ACC112 (cell line): Measurements from ENCODE around the gene SLC4A11.

Source experiments
- H2AFZ ChIP-seq: fragments of 200-600 bp; sonication (generic); one replicate; pipeline ENCODE4 v1.6.0; 2017; ENCODE audit warnings: antibody characterized with exemption, low read length; ENCODE audit not compliant: unreplicated experiment
- H3K27ac ChIP-seq: fragments of 200-600 bp; sonication (generic); 2 replicates; pipeline ENCODE4 v1.5.1; 2014; ENCODE audit warnings: low read depth, mild to moderate bottlenecking, antibody characterized with exemption, low read length, moderate library complexity
- H3K27me3 ChIP-seq: fragments of 200-600 bp; sonication (generic); 2 replicates; pipeline ENCODE4 v1.6.1; 2014; ENCODE audit warnings: mild to moderate bottlenecking, antibody characterized with exemption, low read length, moderate library complexity, mixed read lengths; ENCODE audit not compliant: insufficient read depth
- H3K36me3 ChIP-seq: fragments of 200-600 bp; sonication (generic); 2 replicates; pipeline ENCODE4 v1.6.1; 2016; ENCODE audit warnings: mild to moderate bottlenecking, antibody characterized with exemption, low read length, moderate library complexity, mixed read lengths; ENCODE audit not compliant: insufficient read depth
- H3K4me1 ChIP-seq: fragments of 200-600 bp; sonication (generic); one replicate; pipeline ENCODE4 v1.6.1; 2016; ENCODE audit warnings: low read length, mixed read lengths; ENCODE audit not compliant: insufficient read depth, unreplicated experiment, control insufficient read depth
- H3K4me3 ChIP-seq: fragments of 200-600 bp; sonication (generic); 2 replicates; pipeline ENCODE4 v1.5.1; 2014; ENCODE audit warnings: mild to moderate bottlenecking, low read depth, low read length
- H3K79me2 ChIP-seq: fragments of 200-600 bp; sonication (generic); one replicate; pipeline ENCODE4 v1.6.0; 2016; ENCODE audit warnings: low read length; ENCODE audit not compliant: control insufficient read depth, unreplicated experiment, insufficient read depth

Gene SLC4A11

DNA sequence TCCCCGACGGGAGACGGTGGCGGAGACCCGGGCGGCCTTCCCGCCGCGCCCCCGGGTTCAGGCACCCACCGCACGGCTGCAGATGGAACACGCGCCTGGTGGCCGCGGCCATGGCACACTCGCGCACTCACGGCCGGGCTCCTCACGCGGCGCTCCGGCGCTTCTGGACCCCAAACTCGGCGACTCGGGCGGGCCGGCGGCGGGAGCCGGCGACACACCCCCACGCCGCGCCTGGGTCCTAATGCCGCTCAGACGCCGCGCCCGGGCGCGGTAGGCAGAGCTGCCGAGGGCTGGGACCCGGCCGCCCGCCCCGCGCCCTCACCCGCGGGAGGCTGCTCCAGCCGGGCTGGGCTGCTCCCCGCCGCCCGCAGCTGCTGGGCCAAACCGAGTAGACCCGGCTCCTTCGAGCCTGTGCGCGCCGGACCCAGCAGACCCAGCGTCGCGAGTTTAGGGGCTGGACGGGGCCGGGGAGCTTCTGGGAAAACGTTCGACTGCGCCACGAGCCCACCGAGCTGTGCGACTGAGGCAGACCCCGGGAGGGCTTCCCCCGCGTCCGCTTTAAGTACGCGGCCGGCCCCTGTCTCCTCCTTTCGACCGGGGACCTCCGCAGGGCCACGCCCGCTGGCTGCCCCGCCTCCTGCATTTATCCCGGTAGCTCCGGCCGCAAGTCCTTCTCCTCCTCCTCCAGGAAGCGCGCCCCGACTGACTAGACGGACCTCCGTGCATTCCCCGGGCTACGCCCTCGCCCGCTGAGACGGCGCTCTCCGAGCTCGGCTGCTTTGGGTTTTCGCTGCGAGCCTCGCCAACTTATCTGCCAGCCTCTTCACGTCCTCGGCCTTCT is at the start of gene SLC4A11:
Gene SLC4A11, minus strand, starts transcription at position 165 of the 841 bp plus-strand sequence. Its CDS starts 53 bp downstream, at position 112.
- Histone ChIP-seq H2AFZ (peak within 1 kb of the TSS; percentile 69), H3K27ac (no peak within 1 kb of the TSS), H3K79me2 (no peaks in the 10 kb centered on the region), H3K27me3 (peaks cover 48% of the 10 kb centered on the region), H3K36me3 (no peaks in the 10 kb centered on the region), H3K4me1 (no peaks in the 10 kb centered on the region), H3K4me3 (peak within 1 kb of the TSS; percentile 73)

DNA sequence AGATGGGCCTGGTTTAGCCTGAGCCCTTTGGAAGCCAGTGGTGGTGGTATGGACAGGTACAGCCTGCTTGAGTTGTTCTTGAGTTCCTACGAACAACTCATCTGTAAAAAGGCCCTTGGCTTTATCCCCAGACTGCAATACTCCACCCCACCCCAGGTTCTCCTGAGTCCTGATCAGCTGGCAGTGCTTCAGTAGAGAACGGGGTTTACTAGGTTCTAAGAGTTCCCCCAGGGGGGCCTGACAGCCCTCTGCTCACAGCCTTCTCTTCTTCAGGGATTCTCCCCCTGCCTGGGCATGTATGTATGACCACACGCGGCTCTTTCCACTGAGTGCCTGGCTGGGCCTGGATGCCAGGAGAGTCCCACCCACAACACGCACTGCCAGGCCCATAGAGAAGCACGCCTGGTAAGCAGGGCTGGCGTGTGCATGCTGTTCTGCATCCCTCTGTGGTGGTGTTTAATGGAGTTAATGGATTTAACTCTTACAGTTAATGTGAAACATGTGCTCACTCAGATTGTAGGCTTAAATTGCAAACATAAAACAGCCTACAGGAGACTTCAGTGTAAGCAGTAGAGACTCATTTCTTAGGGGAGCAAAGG is 44.3 kb upstream of the SLC4A11 start:
- no peak overlapping the region for H2AFZ ChIP-seq
- no peaks in the 10 kb centered on the region for H3K4me1 ChIP-seq
- no peak overlapping the region for H3K27ac ChIP-seq
- no peak overlapping the region for H3K4me3 ChIP-seq
- no peaks in the 10 kb centered on the region for H3K79me2 ChIP-seq
- peaks cover 9% of the 10 kb centered on the region; the same call in 1 of the 2 replicates for H3K36me3 ChIP-seq
- no peaks in the 10 kb centered on the region for H3K27me3 ChIP-seq

GRCh38 chr20:3282271-3283221 is 43.6 kb upstream of the SLC4A11 start:
- no peaks in the 10 kb centered on the region for H3K4me1 ChIP-seq
- H3K36me3 ChIP-seq: peaks cover 6% of the 10 kb centered on the region; the same call in 1 of the 2 replicates
- H3K27ac ChIP-seq: no peak overlapping the region
- no peaks in the 10 kb centered on the region for H3K27me3 ChIP-seq
- H3K4me3 ChIP-seq: no peak overlapping the region
- H3K79me2 ChIP-seq: no peaks in the 10 kb centered on the region
- H2AFZ ChIP-seq: no peak overlapping the region

DNA sequence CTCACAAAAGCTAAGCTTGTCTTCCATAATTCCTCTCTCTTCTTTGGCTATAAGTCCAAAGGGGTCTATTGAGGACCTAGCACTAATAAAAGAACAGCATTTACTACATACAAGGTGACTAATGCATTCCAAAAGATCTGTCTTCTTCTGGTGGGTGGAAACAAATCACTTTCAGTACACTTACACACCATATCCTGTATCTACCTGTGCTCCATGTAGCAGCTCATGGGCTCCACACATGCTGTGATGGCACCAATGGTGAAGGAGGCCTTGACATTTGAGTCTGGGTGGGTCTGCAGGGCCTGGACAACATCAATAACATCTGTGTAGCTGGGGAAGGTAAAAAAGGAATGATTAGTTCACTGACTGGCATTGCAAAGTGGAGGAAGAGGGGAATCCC is 42.4 kb upstream of the SLC4A11 start:
- Histone ChIP-seq H3K79me2 (no peaks in the 10 kb centered on the region), H3K27ac (no peak overlapping the region), H3K36me3 (peaks cover 2% of the 10 kb centered on the region; the same call in 1 of the 2 replicates), H3K4me3 (no peak overlapping the region), H3K27me3 (no peaks in the 10 kb centered on the region), H3K4me1 (no peaks in the 10 kb centered on the region), H2AFZ (no peak overlapping the region)

DNA sequence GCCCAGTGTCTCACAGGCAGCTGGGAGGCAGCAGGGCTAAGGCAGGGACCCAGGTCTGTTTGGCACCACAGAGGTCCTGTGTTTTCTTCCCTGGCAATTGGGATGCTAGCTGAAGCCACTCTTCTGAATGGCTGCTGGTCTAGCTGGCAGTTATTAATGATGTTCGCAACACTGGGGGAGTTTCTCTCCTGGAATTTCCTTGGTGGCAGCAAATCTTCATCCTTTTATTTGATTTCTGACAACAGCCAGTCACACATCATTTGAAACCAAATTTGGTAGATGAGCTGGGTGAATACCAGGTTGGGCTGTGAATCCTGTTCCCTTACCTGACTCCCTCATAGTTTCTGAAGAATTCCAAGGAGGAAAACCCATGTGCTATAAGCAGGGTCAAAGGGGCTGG is 40.8 kb upstream of the SLC4A11 start:
- no peak overlapping the region for H3K27ac ChIP-seq
- H3K27me3 ChIP-seq: no peaks in the 10 kb centered on the region
- no peak overlapping the region for H2AFZ ChIP-seq
- H3K4me3 ChIP-seq: no peak overlapping the region
- H3K36me3 ChIP-seq: peaks cover 2% of the 10 kb centered on the region; the same call in 1 of the 2 replicates
- H3K4me1 ChIP-seq: peaks cover 2% of the 10 kb centered on the region
- no peaks in the 10 kb centered on the region for H3K79me2 ChIP-seq

DNA sequence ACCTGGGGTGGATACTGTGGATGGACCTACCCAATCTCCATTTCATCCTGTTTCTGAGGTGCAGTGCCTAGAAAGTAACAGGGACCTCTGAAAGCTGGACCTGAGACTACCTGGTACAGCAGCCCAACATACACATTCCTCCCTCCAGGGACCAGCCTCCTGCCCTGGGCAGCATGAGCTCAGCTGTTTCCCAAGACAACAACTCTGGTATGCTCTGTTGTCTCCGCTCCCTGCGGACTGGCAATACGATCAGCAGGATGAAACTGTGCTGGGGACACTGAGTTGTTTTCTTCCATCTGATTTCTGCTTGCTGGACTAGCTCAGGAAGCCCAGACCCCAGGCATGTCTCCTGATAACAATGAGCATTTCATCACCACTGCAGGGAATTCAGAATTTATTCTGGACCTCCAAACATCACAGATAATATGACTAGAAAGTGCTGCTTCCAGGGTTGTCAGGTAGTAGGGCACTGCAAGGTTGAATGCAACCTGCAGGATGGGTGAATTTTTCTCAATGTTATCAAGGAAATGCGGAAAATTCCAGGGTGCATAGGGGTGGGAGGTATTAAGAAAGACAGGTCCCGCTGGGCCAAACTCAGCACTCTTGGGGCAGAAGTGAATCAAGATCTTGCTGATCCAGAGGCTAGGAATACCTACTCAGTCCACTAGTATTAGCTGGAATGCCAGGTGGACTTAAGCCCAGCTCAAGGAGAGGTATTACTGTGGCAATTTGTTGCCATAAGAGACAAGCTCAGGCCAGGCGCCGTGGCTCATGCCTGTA is 38.9 kb upstream of the SLC4A11 start:
- Histone ChIP-seq H3K27me3 (no peaks in the 10 kb centered on the region), H3K79me2 (no peaks in the 10 kb centered on the region), H3K4me1 (peaks cover 2% of the 10 kb centered on the region), H2AFZ (no peak overlapping the region), H3K4me3 (no peak overlapping the region), H3K36me3 (peaks cover 2% of the 10 kb centered on the region; the same call in 1 of the 2 replicates), H3K27ac (no peak overlapping the region)

DNA sequence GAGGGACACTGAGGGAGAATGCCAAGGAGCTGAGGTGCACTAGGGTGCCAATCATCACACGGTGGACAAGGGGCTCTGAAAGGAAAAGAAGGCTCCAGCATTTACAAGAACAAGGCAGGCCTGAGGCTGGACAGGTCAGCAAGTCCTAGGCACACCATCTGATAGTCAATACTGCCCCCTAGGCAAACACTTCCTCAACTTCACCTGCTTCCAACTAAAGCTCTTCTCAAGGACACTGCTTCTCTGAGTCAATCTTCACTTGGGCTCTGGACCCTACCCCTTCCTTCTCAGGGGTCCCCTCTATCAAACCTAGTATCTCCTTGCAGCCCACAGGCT is 37.7 kb upstream of the SLC4A11 start:
- Histone ChIP-seq H3K79me2 (no peaks in the 10 kb centered on the region), H3K36me3 (peaks cover 2% of the 10 kb centered on the region; the same call in 1 of the 2 replicates), H3K4me1 (peaks cover 2% of the 10 kb centered on the region), H2AFZ (no peak overlapping the region), H3K4me3 (no peak overlapping the region), H3K27ac (no peak overlapping the region), H3K27me3 (no peaks in the 10 kb centered on the region)

- no peak overlapping the region for H3K27ac ChIP-seq
- H3K79me2 ChIP-seq: no peaks in the 10 kb centered on the region
- H3K36me3 ChIP-seq: peaks cover 2% of the 10 kb centered on the region; the same call in 1 of the 2 replicates
- no peaks in the 10 kb centered on the region for H3K27me3 ChIP-seq
- H3K4me3 ChIP-seq: no peak overlapping the region
- no peak overlapping the region for H2AFZ ChIP-seq
- peaks cover 2% of the 10 kb centered on the region for H3K4me1 ChIP-seq
Observed at GRCh38 chr20:3275966-3276679, 37.1 kb upstream of the SLC4A11 start.

DNA sequence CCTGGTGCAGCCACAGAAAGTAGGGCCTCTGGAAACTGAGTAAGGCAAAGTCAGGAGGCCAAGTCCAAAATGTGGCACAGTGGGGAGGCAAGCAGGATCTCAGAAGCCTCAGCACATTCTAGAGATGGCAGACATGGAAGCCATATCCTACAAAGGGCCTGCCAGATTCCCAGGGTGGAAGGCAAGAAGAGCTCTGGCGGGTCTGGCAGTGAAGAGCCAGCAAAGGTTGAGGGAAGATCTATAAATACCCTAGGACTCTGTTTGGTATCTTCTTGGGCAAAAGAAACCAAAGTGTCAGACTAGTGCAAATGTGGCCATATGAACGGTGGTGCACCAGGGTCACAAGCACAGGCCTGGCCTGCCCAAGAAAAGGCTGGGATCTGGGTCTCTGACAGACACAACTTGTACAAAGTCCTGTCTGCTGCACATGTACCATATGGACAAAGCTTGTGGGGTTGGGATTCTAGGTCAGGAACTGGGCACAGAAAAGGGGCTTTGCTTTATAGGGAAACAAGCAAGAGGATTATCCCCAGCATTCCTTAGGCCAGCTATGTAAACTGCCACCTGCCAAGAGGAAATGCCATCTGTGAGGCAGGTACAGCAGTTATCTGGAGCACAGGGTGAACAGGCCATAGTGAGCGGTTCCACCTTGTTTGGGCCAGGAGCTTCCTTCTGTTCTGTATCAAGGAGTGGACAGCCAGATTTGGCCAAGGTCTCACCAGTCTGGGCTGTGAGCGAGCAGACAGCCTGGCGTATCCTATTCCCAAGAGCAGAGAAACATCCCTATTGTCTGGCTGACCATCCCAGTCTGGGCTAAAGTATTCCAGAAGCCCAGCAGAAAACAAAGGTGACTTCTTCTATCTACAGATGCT is 36.3 kb upstream of the SLC4A11 start:
- peaks cover 2% of the 10 kb centered on the region; the same call in 1 of the 2 replicates for H3K36me3 ChIP-seq
- H3K27me3 ChIP-seq: no peaks in the 10 kb centered on the region

More for the DNA sequence above, 36.3 kb upstream of the SLC4A11 start:
- H2AFZ ChIP-seq: no peak overlapping the region
- no peaks in the 10 kb centered on the region for H3K79me2 ChIP-seq
- H3K4me1 ChIP-seq: peaks cover 2% of the 10 kb centered on the region
- H3K4me3 ChIP-seq: no peak overlapping the region
- no peak overlapping the region for H3K27ac ChIP-seq
